ENCODE results near the gene PZP. TPM values are rescaled to one million over a fixed set of nuclear protein-coding genes. Genes with fewer than 3 reads are reported as not detected.

The PZP gene
- total and polyA plus RNA-seq, 2 donors (not counting 1 experiment from before 2014, with no cell fraction given), result not detected

DNA sequence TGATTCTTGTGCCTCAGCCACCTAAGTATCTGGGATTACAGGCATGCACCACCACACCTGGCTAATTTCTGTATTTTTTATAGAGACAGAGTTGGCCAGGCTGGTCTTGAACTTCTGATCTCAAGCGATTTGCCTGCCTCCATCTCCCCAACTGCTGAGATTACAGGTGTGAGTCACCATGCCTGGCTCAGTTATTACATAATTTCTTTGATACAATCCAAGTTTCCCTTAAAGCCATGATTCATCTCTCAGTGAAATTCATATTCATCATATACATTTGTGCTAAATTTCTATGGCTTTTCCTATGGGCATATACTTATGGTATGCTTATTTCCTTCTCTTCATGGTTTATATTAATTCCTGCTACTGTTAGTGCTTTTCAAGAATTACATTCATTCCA lies 29.1 kb upstream of the PZP start:
- CTCF ChIA-PET, result no interaction called here
- no peaks in the 10 kb centered on the region for H3K9me3 ChIP-seq (ENCODE audit: control extremely low read depth in 1 of 3, control insufficient read depth in 2 of 3, insufficient read depth in 1 of 3, low read length in 2 of 3)
- WGBS (ENCODE audit: insufficient coverage), result no CpG with 5 or more reads among the region's 1 CpG

GRCh38 chr12:9235519-9235918 lies 27.3 kb upstream of the PZP start:
- H3K27ac ChIP-seq (ENCODE audit: low read length in 2 of 2), result no peak overlapping the region
- H3K9me3 Mint-ChIP-seq (ENCODE audit: insufficient read depth), result no peaks in the 10 kb centered on the region
- intact Hi-C loops (cut with micrococcal nuclease), result no loop called here
- DNase-seq (no peak), ATAC-seq (ENCODE audit: low read depth) (no peak)
- peaks cover 0 to under 1% of the 10 kb centered on the region in 2 donors for H3K4me1 ChIP-seq (ENCODE audit: control insufficient read depth in 2 of 2, insufficient read depth in 2 of 2, low read length in 2 of 2)
- no peak overlapping the region for H3K9ac ChIP-seq (ENCODE audit: low read length)
- no peaks in the 10 kb centered on the region for H4K20me1 ChIP-seq (ENCODE audit: control insufficient read depth, insufficient read depth, low read length, poor library complexity, severe bottlenecking)
- TF ChIP-seq, protein P1, sequence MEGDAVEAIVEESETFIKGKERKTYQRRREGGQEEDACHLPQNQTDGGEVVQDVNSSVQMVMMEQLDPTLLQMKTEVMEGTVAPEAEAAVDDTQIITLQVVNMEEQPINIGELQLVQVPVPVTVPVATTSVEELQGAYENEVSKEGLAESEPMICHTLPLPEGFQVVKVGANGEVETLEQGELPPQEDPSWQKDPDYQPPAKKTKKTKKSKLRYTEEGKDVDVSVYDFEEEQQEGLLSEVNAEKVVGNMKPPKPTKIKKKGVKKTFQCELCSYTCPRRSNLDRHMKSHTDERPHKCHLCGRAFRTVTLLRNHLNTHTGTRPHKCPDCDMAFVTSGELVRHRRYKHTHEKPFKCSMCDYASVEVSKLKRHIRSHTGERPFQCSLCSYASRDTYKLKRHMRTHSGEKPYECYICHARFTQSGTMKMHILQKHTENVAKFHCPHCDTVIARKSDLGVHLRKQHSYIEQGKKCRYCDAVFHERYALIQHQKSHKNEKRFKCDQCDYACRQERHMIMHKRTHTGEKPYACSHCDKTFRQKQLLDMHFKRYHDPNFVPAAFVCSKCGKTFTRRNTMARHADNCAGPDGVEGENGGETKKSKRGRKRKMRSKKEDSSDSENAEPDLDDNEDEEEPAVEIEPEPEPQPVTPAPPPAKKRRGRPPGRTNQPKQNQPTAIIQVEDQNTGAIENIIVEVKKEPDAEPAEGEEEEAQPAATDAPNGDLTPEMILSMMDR (IDR thresholded peaks at IDR 0.05), result no peak
- no peak for TF ChIP-seq EZH2 (IDR thresholded peaks at IDR 0.05; ENCODE audit: borderline replicate concordance, insufficient read depth, low read depth, low read length, poor library complexity, severe bottlenecking)
- no peak overlapping the region for H3K4me3 Mint-ChIP-seq
- no peak overlapping the region for H2AFZ ChIP-seq (ENCODE audit: insufficient read depth, low read depth, low read length, poor library complexity, severe bottlenecking)
- H3K4me2 ChIP-seq (replicated peaks; ENCODE audit: low read depth, low read length, poor library complexity, severe bottlenecking), result no peak overlapping the region
- H3K36me3 ChIP-seq (replicated peaks in 1 of 2; ENCODE audit: control extremely low read depth in 1 of 2, control insufficient read depth in 1 of 2, extremely low read depth in 1 of 2, insufficient read depth in 2 of 2, low read length in 1 of 2), result no peaks in the 10 kb centered on the region
- no peak overlapping the region for H3K4me3 ChIP-seq (ENCODE audit: control extremely low read depth in 1 of 5, extremely low read depth in 1 of 5, insufficient read depth in 1 of 5, low read depth in 2 of 5, low read length in 4 of 5)
- peaks cover 0 to 3% (median 1%) of the 10 kb centered on the region in 4 experiments for H3K27me3 ChIP-seq (replicated peaks in 1 of 4; ENCODE audit: control extremely low read depth in 1 of 4, control insufficient read depth in 3 of 4, insufficient read depth in 4 of 4, low read length in 3 of 4)
- ChIA-PET CTCF (no interaction called here), POLR2A (no interaction called here)
- peaks cover 5% of the 10 kb centered on the region for H3K4me1 Mint-ChIP-seq
- no peaks in the 10 kb centered on the region for H3K79me2 ChIP-seq (ENCODE audit: control insufficient read depth, insufficient read depth, low read length)
- H3K9me3 ChIP-seq (ENCODE audit: control extremely low read depth in 1 of 3, control insufficient read depth in 2 of 3, insufficient read depth in 1 of 3, low read length in 2 of 3), result no peaks in the 10 kb centered on the region
- H3K27me3 Mint-ChIP-seq, result peaks cover 37% of the 10 kb centered on the region
- H3K27ac Mint-ChIP-seq, result no peak overlapping the region
- 100% methylated on average over 1 of the region's 4 CpGs for WGBS (ENCODE audit: insufficient coverage)

More for the DNA sequence above, 29.1 kb upstream of the PZP start:
- Histone ChIP-seq H3K27ac (ENCODE audit: low read length in 2 of 2) (no peak overlapping the region), H3K9ac (ENCODE audit: low read length) (no peak overlapping the region), H4K20me1 (ENCODE audit: control insufficient read depth, insufficient read depth, low read length, poor library complexity, severe bottlenecking) (no peaks in the 10 kb centered on the region), H3K4me3 (ENCODE audit: control extremely low read depth in 1 of 5, extremely low read depth in 1 of 5, insufficient read depth in 1 of 5, low read depth in 2 of 5, low read length in 4 of 5) (no peak overlapping the region), H3K27me3 (replicated peaks in 1 of 4; ENCODE audit: control extremely low read depth in 1 of 4, control insufficient read depth in 3 of 4, insufficient read depth in 4 of 4, low read length in 3 of 4) (peaks cover 0 to 8% (median 3%) of the 10 kb centered on the region in 4 experiments), H2AFZ (ENCODE audit: insufficient read depth, low read depth, low read length, poor library complexity, severe bottlenecking) (no peak overlapping the region), H3K36me3 (replicated peaks in 1 of 2; ENCODE audit: control extremely low read depth in 1 of 2, control insufficient read depth in 1 of 2, extremely low read depth in 1 of 2, insufficient read depth in 2 of 2, low read length in 1 of 2) (no peaks in the 10 kb centered on the region), H3K79me2 (ENCODE audit: control insufficient read depth, insufficient read depth, low read length) (no peaks in the 10 kb centered on the region), H3K4me2 (replicated peaks; ENCODE audit: low read depth, low read length, poor library complexity, severe bottlenecking) (no peak overlapping the region), H3K4me1 (ENCODE audit: control insufficient read depth in 2 of 2, insufficient read depth in 2 of 2, low read length in 2 of 2) (peaks cover 0 to 5% of the 10 kb centered on the region in 2 donors)
- TF ChIP-seq, protein P1 (IDR thresholded peaks at IDR 0.05), result no peak
- TF ChIP-seq EZH2 (IDR thresholded peaks at IDR 0.05; ENCODE audit: borderline replicate concordance, insufficient read depth, low read depth, low read length, poor library complexity, severe bottlenecking), result no peak
- peaks cover 42% of the 10 kb centered on the region for H3K27me3 Mint-ChIP-seq
- H3K4me3 Mint-ChIP-seq, result no peak overlapping the region
- POLR2A ChIA-PET, result no interaction called here
- intact Hi-C loops (cut with micrococcal nuclease), result no loop called here
- no peak for ATAC-seq (ENCODE audit: low read depth)
- H3K9me3 Mint-ChIP-seq (ENCODE audit: insufficient read depth), result no peaks in the 10 kb centered on the region
- H3K27ac Mint-ChIP-seq, result no peak overlapping the region
- no peak for DNase-seq
- H3K4me1 Mint-ChIP-seq, result peaks cover 11% of the 10 kb centered on the region

Measured in B cell (primary cell).